HG03565 (cell line): ENCODE results near the gene PIP4K2A.
"Not testable (repeated sequence)": the region's sequence is repeated elsewhere in the genome, so short reads cannot be mapped to it uniquely, and the experiment has no call there.

ENCODE experiments used
- ATAC-seq: cut with Tn5 transposase; IDR thresholded peaks from one replicate; pipeline ENCODE4 v1.9.1; 2021; ENCODE audit warnings: mild to moderate bottlenecking, moderate library complexity; ENCODE audit not compliant: unreplicated experiment

Gene PIP4K2A

DNA sequence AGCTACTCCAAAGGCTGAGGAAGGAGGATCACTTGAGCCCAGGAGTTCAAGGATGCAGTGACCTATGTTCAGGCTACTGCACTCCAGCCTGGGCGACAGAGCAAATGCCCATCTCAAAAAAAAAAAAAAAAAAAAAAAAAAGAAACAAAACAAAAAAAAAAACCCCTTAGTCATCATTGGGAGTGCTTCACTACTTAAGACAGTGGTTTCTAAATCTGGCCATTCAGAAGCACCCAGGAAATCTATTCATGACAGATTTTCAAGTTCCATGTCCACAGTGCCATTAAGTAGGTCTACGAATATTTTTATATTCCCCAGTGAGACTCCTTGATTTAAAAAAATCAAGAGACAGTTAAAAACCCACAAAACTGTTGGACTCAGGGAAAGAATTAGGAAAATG lies 182.9 kb downstream of the PIP4K2A start:
- ATAC-seq = no peak

DNA sequence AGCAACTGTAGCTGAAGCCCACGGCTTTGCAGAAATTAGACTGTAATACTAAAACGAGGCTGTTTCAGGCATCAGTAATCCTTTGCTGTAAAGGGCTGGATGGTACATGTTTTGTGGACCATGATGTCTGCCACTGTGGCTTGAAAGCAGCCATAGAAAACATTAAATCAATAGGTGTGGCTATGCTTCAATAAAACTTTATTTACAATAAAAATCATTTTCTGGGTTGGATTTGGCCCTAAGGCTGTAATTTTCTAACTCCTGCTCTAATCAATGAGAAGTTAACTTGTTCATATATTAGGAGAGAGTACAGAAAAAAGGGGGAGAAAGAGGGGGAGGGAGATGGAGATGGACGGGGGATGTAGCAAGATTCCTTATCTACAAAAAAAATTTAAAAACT lies 183.4 kb downstream of the PIP4K2A start:
- no peak for ATAC-seq

DNA sequence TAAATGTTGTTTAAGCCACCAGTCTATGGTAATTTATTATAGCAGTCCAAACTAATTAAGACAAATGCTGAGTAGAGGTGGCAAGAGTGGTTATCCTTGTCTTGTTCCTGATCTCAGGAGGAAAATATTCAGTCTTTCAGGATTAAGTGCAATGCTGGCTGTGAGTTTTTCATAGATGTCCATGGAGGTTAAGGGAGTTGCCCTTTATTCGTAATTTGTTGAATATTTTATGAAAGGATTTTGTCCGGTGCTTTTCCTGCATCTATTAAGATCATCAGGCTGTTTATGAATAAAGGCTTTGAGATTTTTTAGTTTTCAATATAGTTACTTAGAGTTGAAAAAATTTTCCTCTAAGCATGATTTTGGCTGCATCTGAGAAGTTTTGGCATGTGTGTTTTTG lies 186.9 kb downstream of the PIP4K2A start:
- ATAC-seq = no peak

DNA sequence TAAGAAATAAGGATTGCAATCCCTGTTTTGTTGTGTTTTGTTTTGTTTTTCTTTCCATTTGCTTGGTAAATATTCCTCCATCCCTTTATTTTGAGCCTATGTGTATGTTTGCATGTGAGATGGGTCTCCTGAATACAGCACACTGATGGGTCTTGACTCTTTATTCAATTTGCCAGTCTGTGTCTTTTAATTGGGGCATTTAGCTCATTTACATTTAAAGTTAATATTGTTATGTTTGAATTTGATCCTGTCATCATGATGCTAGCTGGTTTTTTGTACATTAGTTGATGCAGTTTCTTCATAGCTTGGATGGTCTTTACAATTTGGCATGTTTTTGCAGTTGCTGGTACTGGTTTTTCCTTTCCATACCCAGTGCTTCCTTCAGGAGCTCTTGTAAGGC lies 190.0 kb downstream of the PIP4K2A start:
- not testable (repeated sequence) for ATAC-seq

DNA sequence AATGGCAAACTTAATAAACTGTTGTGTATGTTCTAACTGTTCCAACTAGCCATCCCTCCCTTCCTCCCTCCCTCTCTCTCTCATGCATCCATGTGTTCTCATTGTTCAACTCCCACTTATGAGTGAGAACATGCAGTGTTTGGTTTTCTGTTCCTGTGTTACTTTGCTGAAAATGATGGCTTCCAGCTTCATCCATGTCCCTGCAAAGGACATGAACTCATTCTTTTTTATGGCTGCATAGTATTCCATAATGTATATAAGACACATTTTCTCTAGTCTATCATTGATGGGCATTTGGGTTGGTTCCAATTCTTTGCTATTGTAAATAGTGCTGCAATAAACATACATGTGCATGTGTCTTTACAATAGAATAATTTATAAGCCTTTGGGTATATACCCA lies 193.7 kb downstream of the PIP4K2A start:
- ATAC-seq = not testable (repeated sequence)

DNA sequence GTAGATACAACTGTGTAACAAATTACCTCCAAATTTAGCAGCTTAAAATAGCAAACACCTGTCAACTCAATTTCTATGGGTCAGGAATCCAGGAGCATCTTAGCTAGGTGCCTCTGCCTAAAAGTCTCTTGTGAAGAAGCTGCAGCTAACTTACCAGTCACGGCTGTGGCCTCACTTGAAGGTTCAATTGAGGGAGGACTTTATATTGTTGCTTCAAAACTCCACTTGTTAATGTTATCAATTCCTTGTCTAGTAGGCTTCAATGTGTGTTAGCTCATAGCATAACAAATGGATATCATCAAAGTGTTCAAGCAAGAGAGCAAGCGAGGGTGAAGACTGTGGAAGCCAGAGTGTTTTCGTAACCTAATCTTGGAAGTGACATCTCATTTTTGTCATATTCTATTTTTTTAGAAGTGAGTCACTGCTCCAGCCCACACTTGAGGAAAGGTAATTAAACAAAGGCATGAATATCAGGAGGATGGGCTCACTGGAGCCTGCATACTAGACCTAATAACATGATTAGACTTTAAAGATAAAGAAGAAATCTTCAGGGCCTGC lies 196.1 kb downstream of the PIP4K2A start:
- no peak for ATAC-seq

DNA sequence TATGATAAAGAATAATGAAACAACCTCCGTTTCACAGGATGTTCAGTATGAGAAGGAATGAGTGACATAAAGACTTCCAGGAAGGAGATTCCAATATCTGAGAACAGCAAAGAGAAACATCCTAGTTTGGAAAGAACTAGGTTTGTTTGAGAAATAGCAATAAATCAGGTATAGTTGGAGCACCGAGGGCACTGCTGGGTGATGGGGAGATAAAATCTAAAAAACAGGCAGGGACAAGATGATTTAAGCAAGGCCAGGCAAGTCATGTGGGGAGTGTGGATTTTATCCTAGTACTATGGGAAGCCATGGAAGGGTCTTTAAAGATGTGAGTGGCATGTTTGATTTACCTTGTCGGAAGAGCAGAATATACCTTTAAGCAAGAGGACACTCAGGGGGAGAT lies 199.4 kb downstream of the PIP4K2A start:
- ATAC-seq = no peak

DNA sequence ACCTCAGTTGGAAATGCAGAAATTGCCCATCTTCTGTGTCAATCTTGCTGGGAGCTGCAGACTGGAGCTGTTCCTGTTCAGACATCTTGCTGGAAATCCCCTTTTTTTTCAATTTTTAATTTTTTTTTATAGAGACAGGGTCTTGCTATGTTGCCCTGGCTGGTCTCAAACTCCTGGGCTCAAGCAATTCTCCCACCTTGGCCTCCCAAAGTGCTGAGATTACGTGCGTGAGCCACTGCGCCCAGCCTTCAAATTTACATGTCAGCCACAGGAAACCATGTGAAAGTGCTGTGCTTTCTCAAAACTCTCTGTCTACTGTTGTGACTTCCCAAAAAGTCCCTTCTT lies 200.0 kb downstream of the PIP4K2A start:
- ATAC-seq = not testable (repeated sequence)

DNA sequence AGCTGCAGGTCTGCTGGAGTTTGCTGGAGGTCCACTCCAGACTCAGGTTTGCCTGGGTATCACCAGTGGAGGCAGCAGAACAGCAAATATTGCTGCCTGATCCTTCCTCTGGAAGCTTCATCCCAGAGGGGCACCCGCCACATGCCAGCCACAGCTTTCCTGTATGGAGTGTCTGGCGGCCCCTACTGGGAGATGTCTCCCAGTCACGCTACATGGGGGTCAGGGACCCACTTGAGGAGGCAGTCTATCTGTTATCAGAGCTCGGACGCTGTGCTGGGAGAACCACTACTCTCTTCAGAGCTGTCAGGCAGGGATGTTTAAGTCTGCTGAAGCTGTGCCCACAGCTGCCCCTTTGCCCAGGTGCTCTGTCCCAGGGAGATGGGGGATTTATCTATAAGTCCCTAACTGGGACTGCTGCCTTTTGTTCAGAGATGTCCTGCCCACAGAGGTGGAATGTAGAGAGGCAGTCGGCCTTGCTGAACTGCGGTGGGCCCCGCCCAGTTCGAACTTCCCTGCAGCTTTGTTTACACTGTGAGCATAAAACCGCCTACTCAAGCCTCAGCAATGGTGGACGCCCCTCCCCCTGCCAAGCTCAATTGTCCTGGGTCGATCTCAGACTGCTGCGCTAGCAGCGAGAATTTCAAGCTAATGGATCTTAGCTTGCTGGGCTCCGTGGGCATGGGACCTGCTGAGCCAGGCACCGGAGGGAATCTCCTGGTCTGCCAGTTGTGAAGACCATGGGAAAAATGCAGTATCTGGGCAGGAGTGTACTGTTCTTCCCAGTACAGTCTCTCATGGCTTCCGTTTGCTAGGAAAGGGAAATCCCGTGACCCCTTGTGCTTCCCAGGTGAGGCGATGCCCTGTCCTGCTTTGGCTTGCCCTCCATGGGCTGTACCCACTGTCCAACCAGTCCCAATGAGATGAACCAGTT lies 200.6 kb downstream of the PIP4K2A start:
- not testable (repeated sequence) for ATAC-seq

DNA sequence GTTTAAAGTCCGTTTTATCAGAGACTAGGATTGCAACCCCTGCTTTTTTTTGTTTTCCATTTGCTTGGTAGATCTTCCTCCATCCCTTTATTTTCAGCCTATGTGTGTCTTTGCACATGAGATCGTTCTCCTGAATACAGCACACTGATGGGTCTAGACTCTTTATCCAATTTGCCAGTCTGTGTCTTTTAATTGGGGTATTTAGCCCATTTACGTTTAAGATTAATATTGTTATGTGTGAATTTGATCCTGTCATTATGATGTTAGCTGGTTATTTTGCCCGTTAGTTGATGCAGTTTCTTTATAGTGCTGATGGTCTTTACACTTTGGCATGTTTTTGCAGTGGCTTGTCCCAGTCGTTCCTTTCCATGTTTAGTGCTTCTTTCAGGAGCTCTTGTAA lies 202.4 kb downstream of the PIP4K2A start:
- ATAC-seq = not testable (repeated sequence)

DNA sequence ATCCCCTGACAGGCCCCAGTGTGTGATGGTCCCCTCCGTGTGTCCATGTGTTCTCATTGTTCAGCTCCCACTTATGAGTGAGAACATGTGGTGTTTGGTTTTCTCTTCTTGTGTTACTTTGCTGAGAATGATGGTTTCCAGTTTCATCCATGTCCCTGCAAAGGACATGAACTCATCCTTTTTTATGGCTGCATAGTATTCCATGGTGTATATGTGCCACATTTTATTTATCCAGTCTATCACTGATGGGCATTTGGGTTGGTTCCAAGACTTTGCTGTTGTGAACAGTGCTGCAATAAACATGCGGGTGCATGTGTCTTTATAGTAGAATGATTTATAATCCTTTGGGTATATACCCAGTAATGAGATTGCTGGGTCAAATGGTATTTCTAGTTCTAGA lies 206.2 kb downstream of the PIP4K2A start:
- not testable (repeated sequence) for ATAC-seq

DNA sequence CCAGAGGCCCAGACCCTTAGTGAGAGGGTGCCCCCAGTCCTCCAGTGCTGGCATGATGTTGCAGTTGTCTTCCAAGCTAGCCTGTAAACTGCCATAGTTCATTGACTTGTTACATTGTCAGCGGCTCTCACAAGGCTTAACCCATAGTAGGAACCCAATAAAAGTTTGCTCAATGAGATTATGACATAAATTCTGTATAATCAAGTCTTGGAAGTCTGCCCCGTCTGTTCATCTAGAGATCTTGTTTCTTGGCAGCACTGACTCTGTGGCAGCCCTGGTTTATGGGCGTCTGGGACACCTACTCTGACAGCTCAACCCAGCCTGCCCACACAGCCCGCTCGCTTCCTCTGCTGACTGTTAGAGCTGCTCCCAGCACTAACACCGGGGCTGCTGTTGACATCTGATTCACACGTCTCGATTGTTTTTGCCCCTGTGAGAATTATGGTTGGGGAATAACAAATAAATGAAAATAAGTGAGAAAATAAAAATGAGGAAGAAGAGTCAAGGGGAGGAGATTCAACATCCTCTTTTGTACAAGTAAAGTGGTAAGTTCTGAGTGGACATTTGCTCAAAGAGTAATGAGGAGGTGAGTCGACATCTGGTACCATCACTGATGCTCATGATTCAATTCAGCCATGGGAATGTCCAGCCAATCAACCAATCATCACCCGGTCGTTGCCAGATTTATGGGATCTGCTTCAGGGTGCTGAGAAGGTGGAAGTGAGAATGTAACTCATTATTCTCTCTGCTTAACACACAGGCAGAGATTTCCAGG lies 208.3 kb downstream of the PIP4K2A start:
- peak; percentile 60 for ATAC-seq

DNA sequence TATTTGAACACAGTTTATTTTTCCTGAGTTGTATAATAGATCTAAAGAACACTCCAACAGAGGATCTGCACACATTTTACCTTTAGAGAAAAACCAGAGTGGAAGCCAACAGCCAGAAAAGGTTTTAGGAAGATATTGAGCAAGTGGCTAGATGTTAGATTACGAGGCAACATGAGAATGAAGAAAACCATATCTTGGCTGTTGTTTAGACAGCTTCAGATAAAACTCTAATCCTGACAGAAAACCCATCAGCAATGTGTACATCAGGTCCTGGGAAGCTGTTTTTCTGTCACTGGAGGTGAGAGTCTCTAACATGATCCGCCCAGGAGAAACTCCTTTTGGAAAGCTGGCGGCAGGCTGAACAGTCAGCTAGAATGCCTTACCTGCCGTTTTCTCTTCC lies 209.6 kb downstream of the PIP4K2A start:
- ATAC-seq = no peak

DNA sequence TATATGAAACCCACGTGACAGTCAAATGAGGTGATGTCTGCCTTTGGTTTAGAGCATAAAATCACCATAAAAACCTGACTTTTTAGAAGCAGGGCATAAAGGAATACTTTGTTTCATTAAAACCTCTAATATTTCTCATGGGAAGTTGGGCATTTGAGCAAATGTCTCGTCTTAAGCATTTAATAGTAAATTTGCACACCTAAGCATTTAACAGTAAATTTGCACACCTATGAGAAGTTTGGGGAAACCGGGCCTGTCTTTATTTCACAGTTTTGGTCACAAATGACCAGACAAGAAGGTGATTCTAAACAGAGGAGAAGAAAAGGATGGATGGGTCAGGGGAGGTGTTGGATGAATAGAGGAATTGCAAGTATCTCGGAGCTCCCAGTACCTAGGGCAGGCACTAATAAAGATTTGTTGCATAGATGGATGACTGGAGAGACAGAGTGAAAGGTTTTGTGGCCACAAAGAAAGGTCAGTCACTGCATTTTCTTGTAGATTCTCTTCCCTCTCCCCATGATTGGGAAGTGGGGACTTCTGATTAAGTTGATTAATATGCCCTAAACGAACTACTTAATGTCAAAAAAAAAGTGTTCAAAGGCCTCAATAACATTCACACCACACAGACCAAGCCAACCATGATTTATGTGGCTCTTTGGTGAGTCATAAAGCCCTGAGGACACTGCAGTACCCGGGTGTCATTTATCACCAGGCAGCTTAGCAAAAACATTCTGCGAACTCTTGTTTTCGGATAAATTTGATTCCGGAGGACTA lies 210.9 kb downstream of the PIP4K2A start:
- ATAC-seq = no peak

DNA sequence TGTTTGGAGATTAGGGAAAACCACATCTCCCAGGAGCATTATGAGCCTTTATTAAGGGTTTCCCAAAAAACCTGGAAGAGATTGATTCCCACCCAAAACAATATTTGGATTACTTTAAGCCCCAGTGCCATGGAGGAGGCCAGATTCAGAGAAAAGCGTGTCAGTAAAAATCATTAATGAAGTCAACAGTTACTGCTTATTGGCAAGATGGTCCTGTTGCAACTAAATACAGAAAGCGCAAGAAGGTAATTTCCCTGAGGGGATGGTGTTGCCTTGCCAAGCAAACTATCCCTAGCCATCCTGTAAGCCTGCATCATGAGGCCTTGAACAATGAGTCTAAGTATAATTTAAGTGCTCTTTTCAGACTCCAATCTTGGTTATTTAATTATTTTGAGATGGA lies 212.5 kb downstream of the PIP4K2A start:
- ATAC-seq = no peak

DNA sequence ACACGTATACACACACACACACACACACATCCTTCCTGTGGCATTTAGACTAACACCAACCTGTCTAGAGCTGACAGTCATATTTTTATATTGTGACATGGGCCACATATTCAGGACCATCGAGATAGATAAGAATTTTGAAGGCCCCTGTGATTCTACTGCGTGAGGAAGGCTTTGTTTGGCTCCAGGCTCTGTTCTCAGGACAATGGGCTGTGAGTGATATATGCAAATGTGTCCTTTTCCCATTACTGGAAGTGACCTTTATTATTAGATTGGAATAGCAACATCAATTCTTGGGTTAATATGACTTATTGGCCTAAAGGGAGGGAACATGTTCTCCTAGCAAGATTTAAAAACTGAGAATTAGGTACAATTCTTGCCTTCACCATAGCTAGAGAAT lies 213.0 kb downstream of the PIP4K2A start:
- no peak for ATAC-seq

DNA sequence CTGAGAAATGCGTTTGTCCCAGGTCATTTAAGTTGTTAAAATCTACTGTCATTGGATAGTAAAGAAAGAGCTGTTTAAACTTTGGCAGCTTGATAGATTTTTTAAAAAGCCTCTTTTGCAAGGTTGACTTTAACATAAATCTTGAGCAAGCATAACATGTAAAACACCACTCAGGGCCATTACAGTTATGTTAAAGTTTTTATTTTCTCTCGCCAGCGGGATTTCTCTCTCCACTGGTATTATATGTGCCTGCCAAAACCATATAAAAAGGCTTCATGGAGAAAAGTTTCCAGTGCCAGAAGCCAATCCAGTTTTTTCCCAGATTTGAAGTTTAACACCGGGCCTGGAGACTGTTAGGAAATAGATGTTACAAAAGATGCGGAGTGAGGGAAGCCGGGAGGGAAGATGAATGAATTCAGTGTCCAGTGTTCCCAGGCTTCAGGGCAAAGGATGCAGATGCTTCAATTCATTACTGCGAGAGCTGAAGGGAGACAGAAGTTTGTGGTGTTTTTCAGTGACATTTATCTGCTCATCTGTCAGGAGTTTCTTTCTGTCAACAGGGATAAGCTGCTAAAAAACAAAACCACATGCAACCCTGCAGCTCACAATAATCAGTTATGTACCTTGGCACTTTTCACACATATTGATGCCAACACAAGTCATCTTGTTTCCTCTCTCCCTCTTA lies 213.6 kb downstream of the PIP4K2A start:
- no peak for ATAC-seq

DNA sequence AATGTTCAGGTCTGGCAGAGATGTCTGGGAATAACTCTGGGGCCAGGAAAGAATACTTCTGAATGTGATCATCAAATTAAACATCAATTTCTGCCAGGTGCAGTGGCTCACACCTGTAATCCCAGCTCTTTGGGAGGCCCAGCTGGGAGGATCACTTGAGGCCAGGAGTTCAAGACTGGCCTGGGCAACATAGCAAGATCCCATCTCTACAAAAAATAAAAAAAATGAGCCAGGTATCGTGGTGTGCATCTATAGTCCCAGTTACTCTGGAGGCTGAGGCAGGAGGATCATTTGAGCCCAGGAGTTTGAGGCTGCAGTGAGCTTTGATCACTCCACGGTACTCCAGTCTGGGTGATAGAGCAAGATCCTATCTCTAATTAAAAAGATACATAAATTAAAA lies 214.4 kb downstream of the PIP4K2A start:
- ATAC-seq = not testable (repeated sequence)

DNA sequence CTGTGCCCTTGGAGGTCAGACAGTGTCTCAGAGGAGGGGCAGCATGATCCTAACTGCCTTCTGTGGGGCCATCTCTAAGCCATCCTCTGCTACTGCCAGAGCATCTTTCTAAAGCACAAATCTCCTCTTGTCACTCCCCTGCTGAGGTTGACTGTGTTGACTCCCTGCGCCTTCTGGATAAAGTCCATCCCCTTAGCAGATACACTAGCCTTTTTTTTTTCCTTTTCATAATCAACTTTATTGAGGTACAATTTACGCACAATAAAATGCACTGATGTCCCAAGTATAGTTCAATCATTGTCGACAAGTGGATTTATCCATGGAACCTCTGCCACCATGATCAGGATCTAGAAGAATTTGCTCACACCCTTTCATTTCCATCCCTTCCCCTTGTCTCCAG lies 219.0 kb downstream of the PIP4K2A start:
- no peak for ATAC-seq

DNA sequence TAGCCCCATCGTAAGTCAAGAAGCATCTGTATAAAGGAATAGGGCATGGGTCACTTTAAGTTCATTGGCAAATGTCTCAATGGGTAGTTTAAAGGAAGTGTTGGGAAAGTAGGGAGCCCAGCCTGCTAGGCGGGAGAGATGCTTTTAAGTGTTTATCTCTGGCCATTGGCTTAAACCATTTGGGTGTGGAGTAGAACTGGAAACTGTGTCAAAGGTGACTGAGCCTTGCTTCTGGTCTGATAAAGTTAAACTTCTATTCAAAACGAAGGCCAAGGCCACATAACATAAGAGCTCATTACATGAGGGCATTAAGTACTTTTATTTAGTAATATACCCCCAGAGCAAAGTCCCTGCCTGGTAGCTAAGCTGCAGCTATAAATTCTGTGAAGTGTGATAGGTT lies 220.4 kb downstream of the PIP4K2A start:
- no peak for ATAC-seq
